Epithelial cell of esophagus (primary cell): ENCODE results near the gene TUBB4A.
"Not testable (repeated sequence)": the region's sequence is repeated elsewhere in the genome, so short reads cannot be mapped to it uniquely, and the experiment has no call there.

Source experiments
- DNase-seq: peaks from one replicate; pipeline ENCODE4 v3.0.0; 2010; ENCODE audit warnings: low read depth
- H3K4me3 ChIP-seq: 2 replicates; pipeline ENCODE4 v1.5.1; 2011; ENCODE audit warnings: mild to moderate bottlenecking, low read length, control low read depth
- CTCF ChIP-seq: IDR thresholded peaks from 2 replicates; pipeline ENCODE4 v1.5.1; 2011; ENCODE audit warnings: low read depth, mild to moderate bottlenecking, low read length, control low read depth, inconsistent platforms; ENCODE audit not compliant: insufficient read depth; ENCODE audit errors: missing control alignments

TUBB4A gene

DNA sequence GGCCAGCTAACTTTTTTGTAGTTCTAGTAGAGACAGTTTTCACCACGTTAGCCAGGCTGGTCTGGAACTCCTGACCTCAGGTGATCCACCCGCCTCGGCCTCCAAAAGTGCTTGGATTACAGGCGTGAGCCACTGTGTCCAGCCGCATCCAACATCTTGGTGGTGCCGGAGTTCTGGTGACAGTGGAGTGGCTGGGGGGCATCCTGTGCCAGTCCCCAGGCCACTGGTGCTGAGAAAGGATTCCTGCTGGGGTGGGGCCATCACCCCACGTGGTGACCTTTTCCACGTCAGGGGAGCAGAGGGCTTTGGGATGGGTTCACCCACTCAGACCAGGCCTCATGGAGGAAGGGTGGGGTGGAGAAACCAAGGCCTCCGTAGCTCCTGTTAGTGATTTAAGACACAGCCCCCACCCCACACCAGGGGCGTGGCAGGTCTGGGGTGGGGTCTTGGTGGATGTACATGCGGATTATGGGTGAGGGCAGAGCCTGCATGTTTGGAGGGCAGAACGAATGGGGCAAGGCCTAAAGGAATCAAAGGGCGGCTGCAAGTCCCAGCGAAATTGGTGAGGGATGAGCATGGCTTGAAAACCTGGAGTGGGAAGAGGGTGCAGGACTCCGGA, 12.9 kb upstream of the TUBB4A start:
- TF ChIP-seq CTCF = no peak
- no peak overlapping the region for H3K4me3 ChIP-seq
- no peak for DNase-seq

DNA sequence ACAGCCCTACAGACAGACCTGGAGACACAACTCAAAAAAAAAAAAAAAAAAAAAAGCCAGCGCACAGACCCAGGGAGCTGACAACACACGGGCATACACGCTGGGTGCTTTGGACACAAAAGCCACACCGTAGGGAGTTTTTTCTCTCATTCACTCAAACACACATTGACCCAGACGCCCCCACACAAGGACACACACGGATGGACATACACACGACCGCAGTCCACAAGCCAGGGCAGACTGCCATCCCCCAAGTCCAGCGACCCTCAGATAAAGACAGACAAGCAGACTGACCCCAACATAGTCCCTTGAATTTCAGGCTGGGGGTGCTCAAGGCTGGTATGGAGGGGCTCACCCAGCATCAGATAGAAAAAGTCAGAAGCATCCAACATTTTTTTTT, 12.0 kb upstream of the TUBB4A start:
- TF ChIP-seq CTCF = no peak
- no peak overlapping the region for H3K4me3 ChIP-seq
- DNase-seq = no peak

GRCh38 chr19:6510618-6511017, 8.5 kb upstream of the TUBB4A start:
- H3K4me3 ChIP-seq = no peak overlapping the region
- DNase-seq = no peak
- no peak for TF ChIP-seq CTCF

- no peak for TF ChIP-seq CTCF
- H3K4me3 ChIP-seq = no peak overlapping the region
- DNase-seq = no peak
Measured at GRCh38 chr19:6509118-6509971, 7.2 kb upstream of the TUBB4A start.

GRCh38 chr19:6508028-6508771, 6.1 kb upstream of the TUBB4A start:
- H3K4me3 ChIP-seq, DNase-seq: not testable (repeated sequence)

DNA sequence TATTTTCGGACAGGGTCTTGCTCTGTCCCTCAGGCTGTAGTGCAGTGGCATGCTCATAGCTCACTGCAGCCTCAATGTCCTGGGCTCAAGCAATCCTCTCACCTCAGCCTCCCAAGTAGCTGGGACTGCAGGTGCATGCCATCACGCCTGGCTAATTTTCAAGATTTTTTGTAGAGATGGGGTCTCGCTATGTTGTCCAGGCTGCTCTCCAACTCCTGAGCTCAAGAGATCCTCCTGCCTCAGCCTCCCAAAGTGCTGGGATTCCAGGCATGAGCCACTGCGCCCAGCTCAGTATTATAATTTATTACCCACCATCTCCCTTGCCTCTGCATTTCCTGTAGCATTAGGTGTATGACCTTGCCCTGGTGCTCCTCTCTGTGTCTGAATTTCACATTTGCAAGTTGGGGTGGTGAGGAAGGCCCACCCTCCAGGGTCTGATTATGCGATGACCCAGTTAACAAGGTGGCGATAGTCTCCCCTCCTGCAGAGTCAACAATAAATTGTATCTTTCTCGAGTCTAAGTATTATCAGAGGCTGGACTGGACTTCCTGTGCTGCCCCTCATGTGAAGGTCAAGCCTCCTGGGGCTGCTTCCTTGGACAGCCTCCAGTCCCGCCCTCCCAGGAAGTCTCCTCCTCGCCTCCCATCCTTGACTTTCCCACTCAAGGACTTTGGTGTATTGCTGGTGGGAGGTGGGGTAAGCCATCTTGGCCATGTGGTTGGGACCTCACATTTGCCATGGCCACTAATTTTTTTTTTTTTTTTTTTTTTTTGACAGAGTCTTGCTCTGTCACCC, 1.5 kb upstream of the TUBB4A start:
- DNase-seq = no peak
- no peak for TF ChIP-seq CTCF

More for the DNA sequence above, 1.5 kb upstream of the TUBB4A start:
- H3K4me3 ChIP-seq = no peak overlapping the region
